K562 (cell line): ENCODE results near the gene ERF. TPM values are rescaled to one million over a fixed set of nuclear protein-coding genes. Genes with fewer than 3 reads are reported as not detected.
A peak's percentile ranks its signal among the peaks of the same experiment; 100 is the strongest.

Source experiments
- ATAC-seq: fragments of 200-7000 bp; cut with Tn5 transposase; 3 replicates; pipeline ENCODE4 v1.9.1; 2020; ENCODE audit warnings: moderate library complexity
- BruUV-seq: library from RNA; stranded (reverse); fragments of 400-500 nt; replicated peaks from 2 replicates; lab custom pipeline; 2021; lab: Mats Ljungman, UMichigan
- CTCF ChIA-PET: fragments of 300-600 bp; formaldehyde crosslinking; extraction: SDS; loops from one replicate; lab custom pipeline; 2021; ENCODE audit warnings: low intra/inter-chr PET ratio; lab: Yijun Ruan, JAX
- POLR2A ChIA-PET: fragments of 300-600, 350-650 bp; sonication (Branson Sonifier 250); formaldehyde crosslinking; extraction: SDS; loops from one replicate; lab custom pipeline; 2021; ENCODE audit warnings: antibody characterized with exemption, inconsistent platforms; lab: Yijun Ruan, JAX
- DNase-seq, 4 experiments: peaks; one replicate each; pipeline versions ENCODE4 v3.0.0 to v3.0.0-alpha.2; 2011 to 2018; ENCODE audit warnings: low spot score in 3 of 4, mixed read lengths in 3 of 4; ENCODE audit errors: extremely low read depth in 1 of 4
- FAIRE-seq: peaks from 2 replicates; lab custom pipeline; 2011; peaks lifted over from hg19 to GRCh38; lab: Jason Lieb, UNC
- H2AFZ ChIP-seq: 2 replicates; pipeline ENCODE4 v1.6.0; 2011; ENCODE audit warnings: low read depth, low read length, control low read depth, inconsistent platforms
- H3K27ac ChIP-seq: fragments of 200-600 bp; 3 replicates; pipeline ENCODE4 v1.8.0; 2011; ENCODE audit warnings: low read depth, mild to moderate bottlenecking, control low read depth, inconsistent platforms, low read length, moderate library complexity, mixed read lengths; ENCODE audit errors: extremely low read depth
- H3K27me3 ChIP-seq, 2 experiments: fragments of 300-600 bp in 1 of 2; 2 replicates in 1 of 2; 3 replicates in 1 of 2; pipeline versions ENCODE4 v1.6.0 to v1.8.0; 2011; ENCODE audit warnings: inconsistent platforms in 2 of 2, low read length in 2 of 2, mild to moderate bottlenecking in 1 of 2, mixed read lengths in 1 of 2, moderate library complexity in 1 of 2; ENCODE audit not compliant: control insufficient read depth in 2 of 2, insufficient read depth in 2 of 2
- H3K36me3 ChIP-seq: fragments of 300-600 bp; 3 replicates; pipeline ENCODE4 v1.8.0; 2011; ENCODE audit warnings: mild to moderate bottlenecking, low read length, inconsistent platforms; ENCODE audit not compliant: control insufficient read depth, insufficient read depth
- H3K4me1 ChIP-seq, 2 experiments: fragments of 200-600 bp in 1 of 2; replicated peaks in 1 of 2; 2 replicates in 1 of 2; 3 replicates in 1 of 2; pipeline versions ENCODE4 v1.5.1 to v1.8.0; 2011; ENCODE audit warnings: inconsistent platforms in 2 of 2, low read length in 2 of 2, mild to moderate bottlenecking in 1 of 2, mixed read lengths in 1 of 2, moderate library complexity in 1 of 2; ENCODE audit not compliant: control insufficient read depth in 2 of 2, insufficient read depth in 2 of 2
- H3K4me2 ChIP-seq: 2 replicates; pipeline ENCODE4 v1.6.1; 2011; ENCODE audit warnings: low read length, control low read depth, inconsistent platforms, mixed read lengths; ENCODE audit not compliant: insufficient read depth
- H3K4me3 ChIP-seq: fragments of 200-600 bp; sonication (generic), shearing (Covaris generic); 2 replicates; pipeline ENCODE4 v1.5.1; 2016; ENCODE audit warnings: control low read depth, inconsistent platforms
- H3K79me2 ChIP-seq: fragments of 200-600 bp; 3 replicates; pipeline ENCODE4 v1.8.0; 2011; ENCODE audit warnings: low read length, inconsistent platforms; ENCODE audit not compliant: control insufficient read depth, insufficient read depth
- H3K9ac ChIP-seq, 2 experiments: 2 replicates each; pipeline versions ENCODE4 v1.6.0 to v1.6.1; 2011; ENCODE audit warnings: low read depth in 2 of 2, low read length in 2 of 2, control low read depth in 1 of 2, inconsistent platforms in 1 of 2, mild to moderate bottlenecking in 1 of 2, mixed read lengths in 1 of 2; ENCODE audit not compliant: insufficient read depth in 1 of 2
- H3K9me1 ChIP-seq: one replicate; pipeline ENCODE4 v1.6.0; 2011; ENCODE audit warnings: inconsistent platforms, mild to moderate bottlenecking, low read length, moderate library complexity; ENCODE audit not compliant: control insufficient read depth, insufficient read depth
- H3K9me3 ChIP-seq: replicated peaks from 2 replicates; pipeline ENCODE4 v1.5.1; 2011; ENCODE audit warnings: low read depth, low read length, inconsistent platforms; ENCODE audit not compliant: control insufficient read depth, insufficient read depth
- H4K20me1 ChIP-seq: replicated peaks from 2 replicates; pipeline ENCODE4 v1.6.1; 2011; ENCODE audit warnings: low read length, inconsistent platforms, mixed read lengths; ENCODE audit not compliant: control insufficient read depth, insufficient read depth
- CREM ChIP-seq: IDR thresholded peaks from 2 replicates; pipeline ENCODE4 v1.6.1; 2014; ENCODE audit warnings: antibody characterized with exemption, low read depth
- EP300 ChIP-seq: IDR thresholded peaks from 2 replicates; pipeline ENCODE4 v1.6.1; 2012; ENCODE audit warnings: low read length, improper control_type of control experiment
- POLR2G ChIP-seq: fragments of 200-400 bp; formaldehyde crosslinking; IDR thresholded peaks from 2 replicates; pipeline ENCODE4 v1.6.1; 2017; ENCODE audit warnings: low read depth, mild to moderate bottlenecking, antibody characterized with exemption, low read length, moderate library complexity
- SMC3 ChIP-seq: conservative IDR thresholded peaks from 2 replicates; pipeline ENCODE4 v1.6.1; 2011; ENCODE audit warnings: low read depth, low read length, improper control_type of control experiment; ENCODE audit not compliant: insufficient read depth
- TRIM24 ChIP-seq, 2 experiments: fragments of 450-650 bp; IDR thresholded peaks; 2 replicates each; pipeline ENCODE4 v1.6.1; 2016
- ZNF280B ChIP-seq: fragments of 250-450 bp; sonication (Bioruptor Pico); IDR thresholded peaks from 2 replicates; pipeline ENCODE4 v1.5.1; 2021; ENCODE audit warnings: mild to moderate bottlenecking
- WGBS: fragments of 100-300 bp; shearing (Covaris generic); methylation state at CpG from one replicate; pipeline ENCODE4 v1.1.6; 2016; ENCODE audit warnings: low coverage, mixed read lengths; ENCODE audit not compliant: insufficient coverage; ENCODE audit errors: missing lambda C conversion rate; 5-methylcytosine and 5-hydroxymethylcytosine counted together
- in situ Hi-C: fragments of 300-500 bp; cut with MboI; formaldehyde crosslinking; loops from 4 replicates; pipeline ENCODE4 v1.15.0; 2018; ENCODE audit warnings: inconsistent platforms, mixed read lengths
- intact Hi-C: fragments of 100-400 bp; cut with micrococcal nuclease; formaldehyde crosslinking; loops from 2 replicates; pipeline ENCODE4 v1.14.2; 2022
- polyA plus RNA-seq, 8 experiments: library from polyadenylated mRNA; depleted of rRNA in 4 of 8; stranded (reverse) in 5 of 8; unstranded in 3 of 8; fragments of >200 nt; fragmentation: Nextera tagmentation in 2 of 8; fragmentation: Illumina TruSeq in 1 of 8; extraction: Ambion mirVana in 2 of 8; extraction: Trizol in 1 of 8; gene quantifications; 2 replicates each; pipeline versions ENCODE4 v1.2.1 to v1.2.3, GENCODE V29; 2011 to 2014; ENCODE audit warnings: inconsistent platforms in 1 of 8, missing spikeins in 1 of 8
- total RNA-seq, 7 experiments: library from RNA; depleted of rRNA in 6 of 7; stranded (reverse); fragments of >200 nt in 6 of 7; fragmentation: Illumina TruSeq in 2 of 7; extraction: Trizol in 2 of 7; gene quantifications; 2 replicates each; pipeline versions ENCODE4 v1.2.1 to v1.2.3, GENCODE V29; 2011 to 2021; ENCODE audit warnings: low replicate concordance in 1 of 7

The ERF gene
- total and polyA plus RNA-seq, 9 of the 15 experiments (the other 6 are each of a cell fraction or from before 2014, with no cell fraction given), result 0.03 to 75.4 (median 27.0) TPM

DNA sequence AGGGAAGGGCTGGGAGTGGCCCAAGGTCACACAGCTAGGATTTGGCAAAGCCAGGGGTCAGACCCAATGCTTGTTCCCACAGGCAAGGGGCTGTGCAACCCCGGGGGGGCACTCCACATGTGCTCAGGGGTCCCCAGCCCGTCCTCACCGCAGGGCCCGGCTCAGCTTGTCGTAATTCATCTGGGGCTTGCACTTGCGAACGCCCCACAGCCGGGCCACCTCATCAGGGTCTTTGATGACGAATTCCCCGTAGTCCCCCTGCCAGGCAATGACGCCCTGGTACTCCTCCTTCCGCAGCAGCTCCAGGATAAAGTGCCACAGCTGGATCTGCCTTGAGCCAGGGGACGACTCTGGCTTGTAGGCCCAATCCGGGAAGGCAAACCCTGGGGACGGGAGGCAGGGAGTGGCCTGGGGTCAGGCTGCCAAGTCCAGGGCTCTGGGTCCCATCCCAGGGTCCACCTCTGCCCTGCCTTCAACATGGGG, 4.7 kb downstream of the ERF start:
- H3K9me3 ChIP-seq, result no peaks in the 10 kb centered on the region
- FAIRE-seq (no peak), DNase-seq (no peak), ATAC-seq (no peak)
- WGBS, result 95% methylated on average over 13 of the region's 15 CpGs
- H3K4me3 ChIP-seq, result no peak overlapping the region
- in situ Hi-C loops (no loop called here), intact Hi-C loops (no loop called here)
- ChIA-PET POLR2A (interaction anchor here (1.1 to 1.4 kb wide), 2 partner anchors 8 to 52 kb away, joined by 3 to 4 read pairs; partner anchors contain the start of genes PAFAH1B3 and PRR19), CTCF (no interaction called here)
- peak overlapping the region in 1 of 2 experiments; percentile 84; a peak in 1 of 4 replicates for H3K9ac ChIP-seq
- no peaks in the 10 kb centered on the region for H3K27me3 ChIP-seq
- H3K27ac ChIP-seq, result no peak overlapping the region
- H4K20me1 ChIP-seq, result peaks cover 10% of the 10 kb centered on the region; the same call in 1 of the 2 replicates
- H3K36me3 ChIP-seq, result peaks cover 49% of the 10 kb centered on the region; the same call in 2 of the 3 replicates
- BruUV-seq, result no TSS peak
- H3K9me1 ChIP-seq, result peaks cover 4% of the 10 kb centered on the region
- H3K4me2 ChIP-seq, result no peak overlapping the region
- no peak overlapping the region for H2AFZ ChIP-seq
- H3K79me2 ChIP-seq, result peaks cover 52% of the 10 kb centered on the region
- H3K4me1 ChIP-seq, result peaks cover 22 to 61% of the 10 kb centered on the region in 2 experiments
- TF ChIP-seq ZNF280B (CRISPR knock-in tag), result no peak
- TF ChIP-seq CREM, result no peak
- peak; percentile 62 for TF ChIP-seq POLR2G
- no peak for TF ChIP-seq TRIM24 (IDR thresholded peaks at IDR 0.05)
- no peak for TF ChIP-seq SMC3
- TF ChIP-seq EP300, result no peak
